AG09319 (cell line): Measurements from ENCODE around the gene AGBL2.
"Not testable (repeated sequence)": the region's sequence is repeated elsewhere in the genome, so short reads cannot be mapped to it uniquely, and the experiment has no call there.

Experiments
- DNase-seq: peaks from one replicate; pipeline ENCODE4 v3.0.0-alpha.2; 2010; ENCODE audit warnings: low read depth; ENCODE audit errors: extremely low read depth
- CTCF ChIP-seq: IDR thresholded peaks from 2 replicates; pipeline ENCODE4 v1.5.1; 2011; ENCODE audit warnings: low read depth, mild to moderate bottlenecking, inconsistent platforms, low read length, moderate library complexity

The AGBL2 gene

GRCh38 chr11:47686151-47686550 is 29.0 kb downstream of the AGBL2 start:
- DNase-seq, result no peak
- no peak for TF ChIP-seq CTCF

GRCh38 chr11:47675851-47676250 is 39.3 kb downstream of the AGBL2 start:
- TF ChIP-seq CTCF, result no peak
- no peak for DNase-seq

GRCh38 chr11:47672283-47672730 is 42.9 kb downstream of the AGBL2 start:
- TF ChIP-seq CTCF, result no peak
- DNase-seq, result no peak

- TF ChIP-seq CTCF, result no peak
- no peak for DNase-seq
Measured at GRCh38 chr11:47669856-47670255, 45.3 kb downstream of the AGBL2 start.

GRCh38 chr11:47668665-47669064 is 46.5 kb downstream of the AGBL2 start:
- no peak for DNase-seq
- TF ChIP-seq CTCF, result no peak

GRCh38 chr11:47667555-47667954 is 47.6 kb downstream of the AGBL2 start:
- DNase-seq, result no peak

GRCh38 chr11:47667135-47667534 is 48.0 kb downstream of the AGBL2 start:
- no peak for DNase-seq

More at GRCh38 chr11:47667555-47667954, 47.6 kb downstream of the AGBL2 start:
- TF ChIP-seq CTCF, result no peak

GRCh38 chr11:47664936-47665335 is 50.2 kb downstream of the AGBL2 start:
- not testable (repeated sequence) for DNase-seq

More at GRCh38 chr11:47667135-47667534, 48.0 kb downstream of the AGBL2 start:
- no peak for TF ChIP-seq CTCF
